ENCODE results near the gene DIP2B.

Gene DIP2B

DNA sequence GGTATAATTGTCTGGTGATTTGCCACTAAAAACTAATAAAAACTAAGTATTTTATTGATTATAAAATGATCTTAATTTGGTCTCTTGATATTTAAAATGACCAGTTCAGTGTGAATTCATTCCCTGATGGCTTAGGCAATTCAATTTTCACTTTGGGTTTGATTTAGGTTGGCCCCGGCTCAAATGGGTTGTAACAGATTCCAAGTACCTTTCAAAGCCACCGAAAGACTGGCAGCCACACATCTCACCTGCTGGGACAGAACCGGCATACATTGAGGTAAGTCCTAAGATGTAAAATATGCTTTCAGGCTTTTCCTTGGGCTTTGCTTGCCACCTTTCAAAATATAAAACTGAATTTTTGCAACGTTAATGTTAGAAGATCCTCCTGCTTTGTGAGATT, 181.6 kb downstream of the DIP2B start:
- no peak for DNase-seq

DNA sequence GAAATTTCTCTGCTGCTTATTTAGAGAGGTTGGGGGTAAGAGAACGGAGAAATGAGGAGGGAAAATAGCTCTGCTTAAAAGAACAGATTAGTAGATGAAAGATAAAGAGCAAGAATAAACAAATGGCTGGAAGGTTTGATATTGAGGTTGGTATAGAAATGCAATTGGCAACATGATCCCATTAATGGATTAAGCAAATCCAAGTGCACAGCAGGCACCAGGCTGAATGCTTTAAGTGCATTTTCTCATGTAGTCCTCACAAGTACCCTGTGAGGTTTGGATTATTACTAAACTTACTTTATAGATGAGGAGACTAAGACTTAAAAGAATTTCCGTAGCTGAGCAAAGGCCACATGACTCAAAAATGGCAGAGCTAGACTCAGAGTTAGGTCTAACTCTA, 182.2 kb downstream of the DIP2B start:
- DNase-seq = no peak

DNA sequence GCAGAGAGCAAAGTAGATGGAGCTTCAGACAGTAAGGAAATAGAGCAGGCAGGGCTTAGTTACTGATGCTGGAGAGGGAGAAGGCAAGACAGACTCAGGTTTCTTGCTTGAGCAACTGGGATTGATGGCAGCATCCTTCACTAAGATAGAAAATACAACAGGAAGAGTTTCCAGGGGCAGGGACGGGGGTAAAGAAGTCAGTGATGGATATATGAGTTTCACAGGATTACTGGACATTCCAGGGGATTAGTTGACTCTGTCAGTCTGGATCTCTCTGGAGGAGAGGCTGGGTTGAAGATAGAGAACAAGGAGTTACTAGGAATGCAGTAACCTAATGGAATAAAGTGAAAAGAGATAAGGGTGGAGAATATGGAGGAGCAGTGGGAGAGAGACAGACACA, 184.7 kb downstream of the DIP2B start:
- no peak for DNase-seq

DNA sequence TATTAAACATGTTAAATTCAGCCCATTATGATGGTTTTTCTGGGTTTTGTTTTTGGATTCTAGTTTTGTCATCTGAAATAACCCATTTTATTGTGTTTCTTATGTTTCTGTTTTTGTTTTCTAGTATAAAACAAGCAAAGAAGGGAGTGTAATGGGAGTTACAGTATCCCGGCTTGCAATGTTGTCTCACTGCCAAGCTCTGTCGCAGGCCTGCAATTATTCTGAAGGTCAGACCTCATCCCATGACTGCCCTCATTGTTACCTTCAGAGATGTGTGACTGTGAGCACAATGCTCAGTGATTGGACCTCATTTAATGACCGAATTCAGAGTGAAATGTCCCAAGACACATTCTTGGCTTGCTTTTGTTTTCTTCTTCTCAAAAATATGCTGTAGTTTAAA, 186.1 kb downstream of the DIP2B start:
- no peak for DNase-seq

DNA sequence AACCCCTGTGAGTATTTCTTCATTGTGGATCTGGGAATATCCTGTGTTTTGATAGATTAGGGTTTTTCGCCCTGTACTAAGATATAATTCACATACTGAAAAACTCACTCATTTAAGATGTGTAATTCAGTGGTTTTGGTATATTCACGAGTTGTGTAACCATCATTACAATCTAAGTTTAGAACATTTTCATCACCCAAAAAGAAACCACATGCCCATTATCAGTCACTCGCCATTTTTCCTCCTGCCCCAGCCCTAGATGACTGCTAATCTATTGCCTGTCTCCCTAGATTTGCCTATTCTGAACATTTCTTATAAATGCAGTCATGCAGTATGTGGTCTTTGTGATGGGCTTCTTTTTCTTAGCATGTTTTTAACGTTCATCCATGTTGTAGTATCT, 191.2 kb downstream of the DIP2B start:
- no peak for DNase-seq

DNA sequence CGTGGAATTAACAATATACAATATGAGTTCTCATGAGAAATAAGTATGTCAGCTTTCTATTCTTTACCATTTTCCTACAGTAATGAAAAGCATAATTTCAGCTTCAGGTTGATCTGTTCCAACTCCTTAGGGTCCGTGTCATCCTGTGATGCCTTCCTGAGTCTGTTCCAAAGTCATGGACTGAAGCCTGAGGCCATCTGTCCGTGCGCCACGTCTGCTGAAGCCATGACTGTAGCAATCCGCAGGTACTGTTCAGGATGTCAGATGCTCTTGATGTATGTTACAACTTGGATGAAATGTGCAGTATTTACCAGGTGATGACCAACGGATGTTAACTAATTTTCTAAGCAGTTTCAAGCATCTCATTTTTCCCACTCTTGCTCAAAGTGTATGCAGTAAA, 192.1 kb downstream of the DIP2B start:
- no peak for DNase-seq

DNA sequence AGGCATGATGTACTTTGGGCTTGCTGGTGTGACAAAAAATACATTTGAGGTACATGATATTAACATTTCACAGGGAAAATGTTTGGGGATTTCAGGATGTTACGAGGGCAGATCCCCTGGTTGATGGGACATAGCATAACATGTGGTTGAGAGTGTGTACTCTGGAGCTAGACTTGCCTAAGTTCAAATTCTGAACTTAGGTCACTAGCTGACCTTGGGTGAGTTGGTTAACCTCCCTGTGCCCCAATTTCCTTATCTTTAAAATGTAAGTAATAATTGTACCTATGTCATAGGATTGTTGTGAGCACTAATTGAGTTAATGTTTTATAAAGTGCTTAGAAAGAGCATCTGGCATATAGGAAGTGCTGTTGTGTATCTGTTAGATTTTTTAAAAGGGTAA, 194.4 kb downstream of the DIP2B start:
- no peak for DNase-seq

DNA sequence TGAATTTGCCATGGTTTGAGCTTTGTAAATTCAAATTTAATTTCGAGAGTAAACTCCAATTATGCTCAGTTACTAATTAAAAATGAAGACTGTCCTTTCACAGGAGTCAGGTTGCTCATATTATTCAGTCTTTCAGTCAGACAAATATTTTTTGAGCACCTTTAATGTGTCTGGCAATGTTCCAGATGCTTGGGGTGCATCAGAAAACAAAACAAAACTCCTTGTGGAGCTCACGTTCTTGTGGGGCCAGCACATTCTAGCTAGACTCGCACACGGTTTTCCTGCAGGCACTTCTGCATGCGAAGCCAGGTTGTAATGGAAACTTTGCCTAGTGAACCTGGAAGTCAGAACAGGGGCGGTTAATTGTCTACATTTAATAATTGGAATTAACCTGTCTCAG, 195.2 kb downstream of the DIP2B start:
- no peak for DNase-seq

DNA sequence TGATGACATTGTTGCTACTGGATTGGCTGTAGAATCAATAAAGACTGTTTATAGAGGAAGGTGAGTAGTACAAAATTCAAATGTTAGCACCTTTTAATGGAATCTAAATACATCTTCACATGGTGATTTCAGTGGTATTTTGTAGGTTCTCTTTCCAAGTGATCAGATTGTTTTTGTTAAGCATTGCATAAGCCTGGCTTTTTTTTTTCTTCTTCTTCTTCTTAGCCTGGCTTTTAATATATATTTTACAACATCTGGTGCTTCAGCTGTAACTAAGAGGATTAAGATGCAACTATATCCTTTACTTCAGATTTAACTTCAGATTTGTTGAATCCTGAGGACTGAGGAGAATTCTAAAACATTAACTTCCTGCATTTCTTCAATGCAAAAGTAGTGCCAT, 201.8 kb downstream of the DIP2B start:
- DNase-seq = no peak

DNA sequence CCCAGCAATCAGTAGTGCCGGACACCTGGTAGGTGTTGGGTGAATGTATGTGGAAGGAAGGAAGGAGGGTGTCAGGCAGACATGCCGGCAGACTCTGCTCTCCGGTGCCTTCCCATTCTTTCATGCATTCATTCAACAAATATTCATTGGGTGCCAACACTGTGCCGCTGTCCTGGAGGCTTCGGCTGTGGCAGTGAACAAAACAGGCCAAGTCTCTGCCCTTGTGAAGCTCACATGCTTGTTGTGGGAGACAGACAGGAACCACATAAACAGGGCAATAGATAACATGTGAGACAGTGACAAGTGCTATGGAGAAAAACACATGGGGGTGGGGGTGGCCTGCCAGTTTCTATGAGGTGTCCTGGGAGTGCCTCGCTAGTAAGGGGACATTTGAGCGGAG, 202.6 kb downstream of the DIP2B start:
- no peak for DNase-seq

DNA sequence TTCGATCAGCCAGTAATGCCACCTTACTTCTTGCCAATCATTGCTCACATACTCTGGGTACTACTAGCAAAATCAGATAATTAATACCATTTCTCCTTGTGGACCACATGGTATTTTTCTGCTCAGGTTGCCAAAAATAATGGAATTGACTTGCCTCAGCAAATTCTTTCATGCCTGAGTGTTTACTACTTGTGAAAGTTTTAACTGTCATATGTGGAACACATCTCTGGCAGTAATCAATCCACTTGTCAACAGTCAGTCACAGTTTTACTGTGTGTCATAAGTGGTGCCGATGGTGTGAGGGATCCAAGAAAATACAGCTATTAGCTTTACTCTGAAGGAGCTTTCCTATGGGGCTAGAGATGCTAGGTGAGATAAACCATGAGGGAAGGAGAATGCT, 203.8 kb downstream of the DIP2B start:
- DNase-seq = no peak

DNA sequence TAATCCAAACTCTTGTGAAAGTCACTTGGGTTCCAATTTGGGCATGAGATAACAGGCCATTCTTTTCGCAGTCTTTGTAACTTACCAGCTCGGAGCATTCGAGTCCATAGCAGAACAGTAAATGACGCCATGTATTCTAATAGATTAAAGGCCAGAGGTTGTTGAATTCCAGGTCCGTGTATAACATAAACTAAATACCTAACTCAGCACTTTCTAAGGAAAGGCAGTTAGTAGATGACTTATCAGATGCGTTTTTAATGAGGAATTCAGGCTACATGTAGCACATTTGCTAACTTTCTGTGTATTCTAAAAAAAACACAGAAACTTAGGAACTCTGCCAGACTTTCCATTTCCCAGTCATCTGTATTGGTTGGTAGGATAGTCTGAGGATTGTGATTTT, 206.3 kb downstream of the DIP2B start:
- DNase-seq = no peak

DNA sequence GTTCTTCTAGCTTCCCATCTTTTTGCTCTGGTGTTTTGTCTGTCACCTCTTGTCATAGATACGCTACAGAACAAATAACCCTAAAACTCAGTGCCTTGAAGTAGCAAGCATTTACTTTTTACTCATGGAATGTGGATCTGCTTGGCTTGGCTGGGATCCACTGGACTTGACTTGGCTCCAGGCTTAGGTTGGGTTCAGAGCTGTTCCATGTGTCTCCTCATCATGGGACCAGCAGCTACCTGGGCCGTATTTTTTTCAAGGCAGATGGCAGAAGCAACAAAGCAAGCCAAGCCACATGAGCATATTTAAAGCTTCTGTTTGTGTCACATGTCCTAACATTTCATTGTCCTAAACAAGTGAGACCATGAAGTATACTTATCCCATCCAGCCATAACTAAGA, 210.4 kb downstream of the DIP2B start:
- no peak for DNase-seq

DNA sequence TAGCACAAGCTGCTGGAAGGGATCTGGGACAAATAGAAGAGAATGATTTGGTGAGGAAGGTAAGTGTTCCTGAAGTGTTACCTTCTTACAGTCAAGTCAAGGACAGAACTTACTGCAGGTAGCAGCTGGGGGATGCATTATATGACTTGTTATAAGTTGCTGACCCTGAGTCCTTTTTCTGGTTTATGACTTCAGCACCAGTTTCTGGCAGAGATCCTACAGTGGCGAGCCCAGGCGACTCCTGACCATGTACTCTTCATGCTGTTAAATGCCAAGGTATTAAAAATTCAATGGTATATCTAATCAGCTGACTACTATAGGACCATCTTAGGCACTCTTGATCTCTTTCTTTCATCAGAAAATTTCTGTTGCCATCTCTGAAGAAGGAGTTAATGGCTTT, 214.0 kb downstream of the DIP2B start:
- DNase-seq = no peak

DNA sequence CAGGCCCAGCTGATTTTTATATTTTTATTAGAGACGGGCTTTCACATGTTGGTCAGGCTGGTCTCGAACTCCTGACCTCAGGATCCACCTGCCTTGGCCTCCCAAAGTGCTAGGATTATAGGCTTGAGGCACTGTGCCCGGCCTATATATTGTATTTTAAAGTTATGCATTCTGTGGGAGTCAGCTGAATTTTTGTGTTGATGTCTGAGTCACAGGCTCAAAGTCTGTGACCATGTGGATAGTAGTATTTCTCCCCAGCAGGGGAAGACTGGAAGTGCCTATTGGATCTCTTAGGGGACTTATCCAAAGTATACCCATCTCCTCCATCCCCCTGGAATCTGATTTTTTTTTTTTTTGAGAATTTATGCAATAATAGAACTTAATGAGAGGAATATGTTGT, 215.3 kb downstream of the DIP2B start:
- no peak for DNase-seq

DNA sequence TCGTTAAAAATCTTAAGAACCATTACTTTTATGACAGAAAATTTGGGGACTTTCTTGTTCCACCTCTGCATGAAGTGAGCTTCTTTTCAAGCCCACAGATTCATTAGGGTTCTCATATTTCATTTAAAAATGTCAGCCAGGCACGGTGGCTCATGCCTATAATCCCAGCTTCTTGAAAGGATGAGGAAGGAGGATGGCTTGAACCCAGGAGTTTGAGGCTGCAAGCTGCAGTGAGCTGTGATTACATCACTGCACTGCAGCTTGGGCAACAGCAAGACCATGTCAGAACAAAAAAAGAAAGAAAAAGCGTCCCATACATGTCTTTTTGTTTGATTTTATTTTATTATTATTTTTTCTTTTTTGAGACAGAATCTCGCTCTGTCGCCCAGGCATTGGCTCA, 215.7 kb downstream of the DIP2B start:
- DNase-seq = no peak

DNA sequence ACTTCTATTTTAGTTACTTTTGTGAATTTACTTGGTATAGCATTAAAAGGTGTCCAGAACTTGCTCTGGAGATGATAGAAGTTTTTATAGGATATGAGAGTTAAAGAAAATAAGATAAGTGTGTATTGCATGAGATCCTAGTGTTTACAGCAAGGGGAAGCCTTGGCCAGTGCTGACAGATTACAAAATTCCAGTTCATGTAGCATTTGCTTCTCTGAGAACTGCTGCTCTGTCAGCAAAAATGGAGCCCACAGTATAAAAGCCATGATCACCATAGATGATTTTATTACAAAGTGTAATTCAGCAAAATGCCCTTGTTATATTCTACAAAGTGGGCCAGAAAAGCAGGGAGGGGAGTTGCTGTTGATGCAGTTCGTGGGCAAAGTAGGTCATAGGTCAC, 219.1 kb downstream of the DIP2B start:
- DNase-seq = no peak

DNA sequence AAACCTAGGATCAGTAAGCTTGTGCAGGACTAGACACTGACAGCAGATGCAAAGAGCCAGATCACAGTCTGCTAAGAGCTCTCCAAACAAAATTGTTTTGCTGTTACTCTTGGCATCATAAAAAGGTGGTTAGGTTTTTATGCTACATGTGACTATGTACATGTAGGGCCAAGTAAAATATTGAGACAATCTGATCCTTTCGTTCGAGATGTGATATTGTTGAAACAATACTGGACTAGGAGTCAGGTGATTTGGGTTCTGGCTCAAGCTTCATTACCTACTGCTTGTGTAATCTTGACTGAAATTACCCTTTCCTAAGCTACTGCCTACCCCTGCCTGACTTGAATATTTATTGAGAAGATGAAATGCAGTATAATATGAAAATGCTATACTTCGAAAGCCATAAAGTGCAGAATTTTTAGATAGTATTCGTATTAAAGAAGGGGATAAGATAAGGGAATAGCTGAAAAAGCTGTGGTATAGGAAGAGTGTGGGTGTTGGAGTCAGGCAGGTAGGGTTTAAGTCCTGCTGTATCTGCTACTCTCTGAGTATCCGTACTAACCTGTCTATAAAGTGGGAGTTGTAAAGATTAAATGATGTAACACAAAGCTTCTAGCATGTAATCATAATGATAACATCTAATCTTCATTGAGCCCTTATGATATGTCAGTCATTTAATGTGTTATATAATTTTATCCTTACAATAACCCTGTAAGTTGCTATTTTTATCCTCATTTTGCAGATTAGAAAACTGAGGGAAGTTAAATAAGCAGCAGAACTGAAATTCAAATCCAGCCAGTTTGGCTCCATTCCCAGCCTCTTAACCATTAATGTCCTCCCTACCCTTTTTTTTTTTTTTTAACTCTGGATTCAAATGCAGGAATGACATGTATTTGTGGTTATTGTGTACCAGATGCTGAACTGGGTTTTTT, 220.5 kb downstream of the DIP2B start:
- no peak for DNase-seq

DNA sequence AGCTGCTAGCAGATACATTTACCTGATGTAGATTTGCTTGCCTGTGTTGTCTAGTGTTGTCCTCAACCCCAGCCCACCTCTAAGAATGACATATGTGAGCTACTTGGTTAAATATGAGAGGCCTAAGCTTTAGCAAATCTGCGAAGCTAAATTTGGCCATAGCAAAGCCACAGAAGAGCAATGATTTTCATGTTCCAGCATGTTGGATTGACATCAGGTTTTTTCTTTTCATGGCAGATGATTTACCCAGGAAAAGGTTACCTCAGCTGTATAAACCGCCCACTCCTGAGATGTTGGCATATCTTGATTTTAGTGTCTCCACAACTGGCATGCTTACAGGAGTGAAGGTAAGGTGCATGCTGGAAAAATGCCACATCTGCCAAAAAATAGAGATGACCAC, 222.7 kb downstream of the DIP2B start:
- DNase-seq = no peak

DNA sequence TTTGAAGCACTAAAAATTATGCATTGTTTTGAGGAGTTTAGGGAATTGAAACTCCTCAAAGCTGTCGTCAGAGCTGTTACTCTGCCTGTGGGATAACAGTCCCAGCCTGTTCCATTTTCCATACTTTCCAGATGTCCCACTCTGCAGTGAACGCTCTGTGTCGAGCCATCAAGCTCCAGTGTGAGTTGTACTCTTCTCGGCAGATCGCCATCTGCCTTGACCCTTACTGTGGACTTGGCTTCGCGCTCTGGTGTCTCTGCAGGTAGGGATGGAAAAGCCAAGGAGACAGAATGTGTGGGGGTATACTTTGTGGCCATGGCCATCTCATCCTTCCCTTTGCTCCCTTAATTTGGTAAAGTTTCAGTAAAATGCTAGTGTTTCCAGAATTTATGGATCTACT, 223.6 kb downstream of the DIP2B start:
- DNase-seq = no peak

DNA sequence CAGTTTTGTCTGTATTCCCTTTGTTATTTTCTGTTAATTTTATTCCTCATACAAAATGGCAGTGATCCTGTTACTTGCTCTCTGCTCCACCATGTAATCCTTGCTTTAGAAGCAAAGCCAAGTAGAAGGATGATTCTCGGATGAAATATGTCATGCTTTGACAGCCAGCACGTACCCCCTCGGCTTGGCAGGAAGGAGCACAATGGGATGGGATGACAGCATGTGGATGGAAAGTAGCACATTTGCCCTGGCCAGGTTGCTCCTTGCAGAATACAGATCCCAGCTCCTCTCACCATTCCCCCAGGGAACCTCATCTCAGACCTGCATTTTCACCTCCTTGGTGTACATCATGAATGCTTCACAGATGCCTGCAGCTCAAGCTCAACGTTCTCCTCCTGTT, 224.1 kb downstream of the DIP2B start:
- DNase-seq = no peak

DNA sequence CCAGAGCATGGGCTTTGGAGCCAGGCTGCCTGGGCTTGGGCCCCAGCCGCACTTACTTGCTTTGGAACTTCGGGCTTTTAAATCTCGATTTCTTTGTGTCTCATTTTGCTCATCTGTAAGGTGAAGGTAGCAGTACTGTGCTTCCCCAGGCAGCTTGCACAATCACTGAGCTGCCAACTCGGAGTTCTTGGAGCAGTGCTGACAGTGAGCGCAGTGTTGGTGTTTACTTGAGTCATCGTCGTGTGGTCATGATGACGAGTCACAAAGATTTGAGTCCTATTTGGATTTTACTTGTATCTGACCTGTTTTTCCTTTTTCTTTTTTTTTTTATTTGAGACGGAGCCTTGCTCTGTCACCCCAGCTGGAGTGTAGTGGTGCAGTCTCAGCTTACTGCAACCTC, 227.8 kb downstream of the DIP2B start:
- DNase-seq = no peak

DNA sequence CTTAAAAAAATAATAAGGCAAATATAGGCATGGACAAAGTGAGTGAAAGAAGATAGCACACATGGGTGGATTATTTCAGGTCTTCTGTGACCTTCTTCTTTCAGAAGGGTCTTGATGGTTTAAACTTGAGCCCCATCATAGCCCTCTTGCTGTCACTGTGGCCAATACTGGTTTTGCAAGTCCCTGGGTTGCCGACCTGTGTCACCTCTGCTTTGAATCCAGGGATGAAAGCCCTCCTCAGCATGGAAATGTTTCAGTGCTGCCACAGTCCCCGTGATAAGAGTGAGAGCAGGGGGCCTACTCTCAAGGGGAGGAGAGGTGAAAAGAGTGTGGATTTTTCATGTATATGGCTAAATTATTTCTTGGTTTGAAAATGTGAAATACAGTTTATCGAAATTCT, 228.9 kb downstream of the DIP2B start:
- no peak for DNase-seq

DNA sequence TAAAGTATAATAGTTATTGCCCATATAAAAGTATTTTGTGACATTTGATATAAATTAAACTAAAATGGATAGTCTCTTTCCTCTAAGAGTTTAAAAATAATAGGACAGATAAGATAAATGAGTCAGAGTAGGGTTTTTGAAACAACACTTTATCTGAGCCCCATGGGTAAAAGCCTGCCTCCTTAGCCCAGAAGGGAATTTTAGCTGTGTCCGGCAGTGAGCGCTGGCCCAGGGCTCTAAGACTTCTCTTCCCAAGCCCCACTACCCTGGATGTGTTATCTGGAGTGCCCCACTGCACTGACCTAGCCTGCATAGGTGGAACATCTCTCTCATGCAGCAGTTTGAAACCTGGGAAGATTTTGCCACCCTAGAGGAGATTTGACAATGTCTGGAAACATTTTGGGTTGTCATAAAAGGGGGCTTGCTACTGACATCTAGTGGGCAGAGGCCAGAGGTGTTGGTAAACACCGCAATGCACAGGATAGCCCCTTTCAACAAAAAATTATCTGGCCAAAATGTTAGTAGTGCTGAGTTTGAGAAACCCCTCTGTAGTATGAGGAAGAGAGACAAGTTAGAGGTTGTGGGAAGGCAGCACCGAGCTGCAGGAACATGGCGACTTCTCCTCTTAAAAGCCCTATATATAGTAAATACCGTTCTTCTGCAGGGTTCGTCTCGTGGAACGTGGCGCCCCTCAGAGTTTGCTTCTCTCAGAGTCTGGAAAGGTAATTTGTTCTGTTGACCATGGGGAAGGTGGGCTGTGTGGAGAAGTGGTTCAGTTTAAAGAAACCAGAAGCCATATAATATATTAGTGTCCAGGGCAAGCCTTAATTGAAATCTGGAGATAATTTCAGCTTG, 229.9 kb downstream of the DIP2B start:
- DNase-seq = peak; percentile 21

Data from CD4-positive, alpha-beta T cell treated with Interleukin-12 subunit alpha and Interleukin-12 subunit beta, for 1 hour (primary cell).